ENCODE data around the gene FBXL16.

FBXL16 gene

DNA sequence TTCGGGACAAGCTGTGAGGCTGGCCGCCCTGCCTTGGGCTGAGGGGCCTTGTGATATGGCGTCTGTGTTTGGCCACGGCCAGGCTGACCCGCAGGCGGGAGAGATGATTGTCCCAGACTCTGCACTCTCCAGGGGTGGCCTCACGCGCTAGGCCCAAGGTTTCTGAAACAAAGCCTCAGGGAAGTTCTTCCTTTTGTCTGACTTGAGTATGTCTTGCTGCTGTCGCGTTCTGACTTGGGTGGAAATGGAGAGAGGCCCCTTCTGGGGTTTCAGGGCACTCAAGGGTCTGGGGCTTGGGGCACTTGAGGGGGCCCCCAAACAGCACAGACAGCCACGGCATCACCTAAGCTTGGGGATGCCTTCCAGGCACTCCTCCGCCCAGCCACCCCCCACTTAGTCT, 5.5 kb upstream of the FBXL16 start:
- H3K4me1 ChIP-seq (ENCODE audit: low read depth, poor library complexity, severe bottlenecking) = peaks cover 27% of the 10 kb centered on the region
- H3K9ac ChIP-seq = no peak overlapping the region
- peaks cover 89% of the 10 kb centered on the region for H3K27me3 ChIP-seq (ENCODE audit: insufficient read depth, low read depth)
- TF ChIP-seq, protein P1, sequence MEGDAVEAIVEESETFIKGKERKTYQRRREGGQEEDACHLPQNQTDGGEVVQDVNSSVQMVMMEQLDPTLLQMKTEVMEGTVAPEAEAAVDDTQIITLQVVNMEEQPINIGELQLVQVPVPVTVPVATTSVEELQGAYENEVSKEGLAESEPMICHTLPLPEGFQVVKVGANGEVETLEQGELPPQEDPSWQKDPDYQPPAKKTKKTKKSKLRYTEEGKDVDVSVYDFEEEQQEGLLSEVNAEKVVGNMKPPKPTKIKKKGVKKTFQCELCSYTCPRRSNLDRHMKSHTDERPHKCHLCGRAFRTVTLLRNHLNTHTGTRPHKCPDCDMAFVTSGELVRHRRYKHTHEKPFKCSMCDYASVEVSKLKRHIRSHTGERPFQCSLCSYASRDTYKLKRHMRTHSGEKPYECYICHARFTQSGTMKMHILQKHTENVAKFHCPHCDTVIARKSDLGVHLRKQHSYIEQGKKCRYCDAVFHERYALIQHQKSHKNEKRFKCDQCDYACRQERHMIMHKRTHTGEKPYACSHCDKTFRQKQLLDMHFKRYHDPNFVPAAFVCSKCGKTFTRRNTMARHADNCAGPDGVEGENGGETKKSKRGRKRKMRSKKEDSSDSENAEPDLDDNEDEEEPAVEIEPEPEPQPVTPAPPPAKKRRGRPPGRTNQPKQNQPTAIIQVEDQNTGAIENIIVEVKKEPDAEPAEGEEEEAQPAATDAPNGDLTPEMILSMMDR (conservative IDR thresholded peaks at IDR 0.05; ENCODE audit: low read depth, low read length) = no peak
- no peak overlapping the region for H2AFZ ChIP-seq (ENCODE audit: low read depth)
- peak overlapping the region; percentile 38; the same call in 1 of the 2 replicates for H3K4me2 ChIP-seq
- no peaks in the 10 kb centered on the region for H3K36me3 ChIP-seq (ENCODE audit: insufficient read depth)
- no peaks in the 10 kb centered on the region for H3K79me2 ChIP-seq (ENCODE audit: insufficient read depth, low read depth)
- H3K27ac ChIP-seq = no peak overlapping the region
- H4K20me1 ChIP-seq (ENCODE audit: insufficient read depth) = no peaks in the 10 kb centered on the region
- H3K4me3 ChIP-seq (IDR thresholded peaks at IDR 0.05; ENCODE audit: insufficient read depth, low read depth, low read length) = no peak overlapping the region

DNA sequence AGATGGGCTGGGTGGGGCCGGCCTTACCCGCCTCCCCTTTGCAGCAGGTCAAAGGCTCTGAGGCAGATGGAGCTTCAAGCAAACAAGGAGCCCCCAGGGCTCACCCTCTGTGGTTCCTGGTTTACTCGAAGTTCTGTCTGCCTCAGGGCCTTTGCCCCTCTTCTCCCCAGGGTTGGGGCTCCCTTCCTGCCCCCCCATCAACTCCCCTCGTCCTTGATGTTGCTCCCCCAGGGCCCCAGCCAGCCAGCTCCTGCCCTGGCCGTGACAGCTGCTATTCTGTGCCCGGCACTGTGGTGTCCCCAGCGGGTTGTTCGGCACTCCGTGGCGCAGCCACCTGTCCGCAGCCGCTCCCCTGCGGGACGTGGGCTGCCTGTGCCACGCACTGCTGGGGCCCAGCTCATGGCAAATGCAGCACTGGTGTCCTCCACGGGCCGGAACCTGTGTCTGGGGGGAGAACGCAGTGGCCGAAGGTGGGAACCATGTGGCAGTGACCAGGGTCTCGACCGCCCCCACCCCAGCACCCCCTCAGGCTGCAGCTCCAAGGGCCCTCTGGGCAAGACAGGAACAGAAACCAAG, 5.0 kb upstream of the FBXL16 start:
- Histone ChIP-seq H3K4me1 (ENCODE audit: low read depth, poor library complexity, severe bottlenecking) (peaks cover 27% of the 10 kb centered on the region), H3K27me3 (ENCODE audit: insufficient read depth, low read depth) (peaks cover 84% of the 10 kb centered on the region), H2AFZ (ENCODE audit: low read depth) (no peak overlapping the region), H4K20me1 (ENCODE audit: insufficient read depth) (no peaks in the 10 kb centered on the region), H3K79me2 (ENCODE audit: insufficient read depth, low read depth) (no peaks in the 10 kb centered on the region), H3K27ac (no peak overlapping the region), H3K36me3 (ENCODE audit: insufficient read depth) (no peaks in the 10 kb centered on the region), H3K4me2 (no peak overlapping the region), H3K4me3 (IDR thresholded peaks at IDR 0.05; ENCODE audit: insufficient read depth, low read depth, low read length) (no peak overlapping the region), H3K9ac (no peak overlapping the region)
- TF ChIP-seq, protein P1 (conservative IDR thresholded peaks at IDR 0.05; ENCODE audit: low read depth, low read length) = no peak

DNA sequence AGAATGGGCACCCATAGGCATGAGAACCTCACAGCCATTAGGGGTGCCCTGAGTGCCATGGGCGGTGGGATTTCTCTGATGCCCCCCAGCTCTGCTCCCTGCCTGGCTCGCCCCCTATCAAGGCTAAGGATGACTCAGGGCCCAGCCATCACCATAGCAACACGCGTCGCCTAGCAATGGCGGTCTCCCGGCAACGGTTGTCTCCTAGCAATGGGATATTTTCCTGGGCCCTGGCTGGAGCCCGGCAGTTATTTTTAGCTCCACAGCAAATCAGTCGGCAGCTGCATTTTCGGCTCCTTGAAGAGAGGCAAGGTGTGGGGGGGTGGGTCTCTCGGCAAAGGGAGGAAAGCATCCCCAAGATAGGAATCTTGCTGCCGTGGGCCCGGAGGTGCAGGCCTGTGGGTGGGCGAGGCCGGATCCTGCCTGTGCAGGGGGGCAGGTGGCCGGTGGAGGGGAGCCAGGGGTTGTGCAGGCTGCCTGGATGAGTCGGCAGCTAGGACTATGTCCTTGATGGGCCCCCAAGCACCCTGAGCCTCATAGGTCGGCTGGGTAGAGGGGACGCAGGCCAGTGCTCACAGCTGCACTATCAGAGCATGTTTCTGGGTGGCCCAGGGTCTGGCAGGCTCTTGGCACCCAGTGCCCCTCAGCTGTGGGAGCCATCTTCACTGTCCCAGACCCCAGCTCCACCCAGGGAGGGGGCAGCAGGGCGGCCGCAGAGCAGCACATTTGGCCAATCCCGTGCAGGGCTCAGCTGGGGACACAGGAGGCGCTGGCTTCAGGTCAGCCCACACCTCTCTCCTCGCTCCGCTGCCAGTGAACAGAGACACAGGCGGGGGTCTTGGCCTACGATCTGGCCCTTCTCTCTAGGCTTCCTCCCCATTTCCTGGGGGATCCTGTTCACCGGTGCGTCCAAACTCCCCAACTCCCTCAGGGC, 4.2 kb upstream of the FBXL16 start:
- TF ChIP-seq, protein P1 (conservative IDR thresholded peaks at IDR 0.05; ENCODE audit: low read depth, low read length) = no peak
- Histone ChIP-seq H3K27ac (no peak overlapping the region), H3K4me2 (no peak overlapping the region), H3K79me2 (ENCODE audit: insufficient read depth, low read depth) (no peaks in the 10 kb centered on the region), H3K36me3 (ENCODE audit: insufficient read depth) (no peaks in the 10 kb centered on the region), H3K9ac (no peak overlapping the region), H3K27me3 (ENCODE audit: insufficient read depth, low read depth) (peaks cover 87% of the 10 kb centered on the region), H2AFZ (ENCODE audit: low read depth) (no peak overlapping the region), H3K4me3 (IDR thresholded peaks at IDR 0.05; ENCODE audit: insufficient read depth, low read depth, low read length) (no peak overlapping the region), H4K20me1 (ENCODE audit: insufficient read depth) (no peaks in the 10 kb centered on the region), H3K4me1 (ENCODE audit: low read depth, poor library complexity, severe bottlenecking) (peaks cover 27% of the 10 kb centered on the region)

DNA sequence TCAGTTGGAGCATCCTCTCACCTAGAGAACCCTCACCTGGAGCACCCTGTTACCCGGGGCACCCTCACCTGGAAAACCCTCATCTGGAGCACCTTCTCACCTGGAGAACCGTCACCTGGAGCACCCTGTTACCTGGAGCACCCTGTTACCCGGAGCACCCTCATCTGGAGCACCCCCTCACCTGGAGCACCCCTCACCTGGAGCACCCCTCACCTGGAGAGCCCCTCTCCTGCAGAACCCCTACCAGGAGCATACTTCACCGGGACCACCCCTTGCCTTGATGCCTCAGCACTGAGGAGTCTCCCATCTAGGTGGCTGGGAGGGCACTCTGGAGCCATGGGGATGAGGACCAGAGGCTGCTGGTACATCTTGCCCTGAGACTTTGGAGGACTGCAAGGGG, 3.4 kb upstream of the FBXL16 start:
- Histone ChIP-seq H3K4me2 (no peak overlapping the region), H3K27ac (no peak overlapping the region), H4K20me1 (ENCODE audit: insufficient read depth) (no peaks in the 10 kb centered on the region), H3K4me3 (IDR thresholded peaks at IDR 0.05; ENCODE audit: insufficient read depth, low read depth, low read length) (no peak overlapping the region), H3K36me3 (ENCODE audit: insufficient read depth) (no peaks in the 10 kb centered on the region), H3K27me3 (ENCODE audit: insufficient read depth, low read depth) (peaks cover 88% of the 10 kb centered on the region), H3K9ac (no peak overlapping the region), H3K79me2 (ENCODE audit: insufficient read depth, low read depth) (no peaks in the 10 kb centered on the region), H3K4me1 (ENCODE audit: low read depth, poor library complexity, severe bottlenecking) (peaks cover 21% of the 10 kb centered on the region), H2AFZ (ENCODE audit: low read depth) (no peak overlapping the region)
- TF ChIP-seq, protein P1 (conservative IDR thresholded peaks at IDR 0.05; ENCODE audit: low read depth, low read length) = no peak
